ENCODE results near the gene SEC63.

SEC63 gene

DNA sequence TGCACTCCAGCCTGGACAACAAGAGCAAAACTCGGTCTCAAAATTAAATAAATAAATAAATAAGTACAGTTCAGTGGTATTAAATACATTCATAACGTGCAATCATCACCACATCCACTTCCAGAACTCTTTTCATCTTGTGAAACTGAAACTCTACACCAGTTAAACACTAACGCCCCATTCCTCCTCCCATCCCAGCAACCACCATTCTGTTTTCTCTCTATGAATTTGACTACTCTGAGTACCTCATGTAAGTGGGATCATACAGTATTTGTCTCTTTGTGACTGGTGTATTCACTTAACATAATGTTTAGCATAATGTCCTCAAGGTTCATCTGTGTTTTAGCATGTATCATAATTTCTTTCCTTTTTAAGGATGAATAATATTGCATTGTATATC is 104.8 kb downstream of the SEC63 start:
- DNase-seq = no peak

DNA sequence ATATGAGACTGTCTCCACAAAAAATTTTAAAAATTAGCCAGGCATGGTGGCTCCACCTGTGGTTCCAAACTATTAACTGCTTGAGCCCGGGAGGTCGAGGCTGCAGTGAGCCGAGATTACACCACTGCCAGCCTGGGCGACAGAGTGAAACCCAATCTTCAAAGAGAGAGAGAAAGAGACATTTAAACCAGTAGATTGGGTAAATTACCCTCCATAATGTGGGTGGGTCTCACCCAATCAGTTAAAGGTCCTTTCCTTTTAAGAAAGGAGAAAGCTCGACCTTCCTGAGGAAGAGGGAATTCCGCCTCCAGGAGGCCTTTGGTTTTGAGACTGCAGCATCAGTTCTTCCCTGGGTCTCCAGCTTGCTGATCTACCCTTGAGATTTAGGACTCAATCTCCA is 108.7 kb downstream of the SEC63 start:
- no peak for DNase-seq

DNA sequence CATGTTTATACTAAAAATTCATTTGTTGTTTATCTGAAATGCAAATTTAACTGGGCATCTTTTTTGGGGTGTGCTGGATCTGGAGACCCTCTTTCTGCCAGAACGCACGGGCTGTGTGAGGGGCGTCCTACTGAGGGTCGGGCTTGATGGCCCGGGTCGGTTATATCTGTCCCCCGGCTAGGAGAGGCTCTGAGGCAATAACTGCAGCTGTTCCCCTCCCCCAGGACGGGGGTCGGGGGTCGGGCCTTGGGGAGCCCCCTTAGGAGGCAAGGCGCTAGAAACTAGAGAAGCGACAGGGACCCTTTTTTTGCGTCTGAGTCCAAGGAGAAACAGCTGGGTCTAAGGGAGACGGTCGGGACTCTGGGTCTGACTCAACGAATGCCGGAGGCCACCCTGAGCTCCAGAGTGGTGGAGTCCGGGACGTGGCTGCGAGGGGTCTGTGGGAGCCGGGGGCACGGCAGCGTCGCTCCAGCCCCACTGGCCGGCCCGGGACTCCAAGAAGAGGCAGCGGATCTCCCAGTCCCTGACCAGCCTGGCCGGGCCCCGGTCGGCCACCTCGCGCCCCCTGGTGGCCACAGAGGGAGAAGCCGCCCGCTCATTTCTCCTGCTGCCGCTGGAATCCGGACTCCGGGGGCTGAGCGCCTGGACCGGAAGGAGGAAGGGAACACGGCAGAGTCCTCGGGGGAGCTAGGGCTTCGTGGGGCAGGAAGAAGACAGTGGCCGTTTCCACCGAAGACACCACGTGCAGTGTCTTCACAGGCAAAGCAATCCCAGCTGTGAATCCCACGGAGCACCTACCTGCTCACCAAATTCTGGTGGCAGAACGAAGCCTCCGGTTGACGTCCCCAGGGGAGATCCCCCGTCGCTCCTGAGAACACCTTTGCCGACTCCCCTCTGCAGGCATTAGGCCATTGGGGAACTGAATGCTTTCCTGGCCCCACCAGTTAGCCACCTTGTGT is 109.9 kb downstream of the SEC63 start:
- DNase-seq = peak; percentile 64

DNA sequence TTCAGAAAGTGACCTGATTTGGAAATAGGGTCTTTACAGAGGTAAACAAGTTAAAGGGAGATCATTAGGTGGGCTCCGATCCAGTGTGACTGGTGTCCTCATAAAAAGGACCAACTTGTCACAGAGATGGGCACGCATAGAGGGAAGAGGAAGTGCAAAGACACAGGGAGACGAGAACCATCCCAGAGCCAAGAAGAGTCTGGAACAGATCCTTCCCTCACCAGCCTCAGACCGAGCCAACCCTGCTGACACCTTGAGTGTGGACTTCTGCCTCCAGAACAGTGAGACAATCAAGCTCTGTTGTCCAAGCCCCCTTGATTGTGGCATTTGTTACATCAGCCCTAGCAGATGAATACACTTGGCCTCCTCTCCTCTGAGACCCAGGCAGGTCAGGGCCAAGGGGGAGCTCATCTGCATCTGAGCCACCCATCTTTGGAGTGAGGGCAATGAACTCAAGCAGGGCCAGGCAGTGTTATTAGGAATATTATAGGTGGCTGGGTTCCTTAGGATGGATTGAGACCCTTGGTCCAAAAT is 111.7 kb downstream of the SEC63 start:
- DNase-seq = no peak

DNA sequence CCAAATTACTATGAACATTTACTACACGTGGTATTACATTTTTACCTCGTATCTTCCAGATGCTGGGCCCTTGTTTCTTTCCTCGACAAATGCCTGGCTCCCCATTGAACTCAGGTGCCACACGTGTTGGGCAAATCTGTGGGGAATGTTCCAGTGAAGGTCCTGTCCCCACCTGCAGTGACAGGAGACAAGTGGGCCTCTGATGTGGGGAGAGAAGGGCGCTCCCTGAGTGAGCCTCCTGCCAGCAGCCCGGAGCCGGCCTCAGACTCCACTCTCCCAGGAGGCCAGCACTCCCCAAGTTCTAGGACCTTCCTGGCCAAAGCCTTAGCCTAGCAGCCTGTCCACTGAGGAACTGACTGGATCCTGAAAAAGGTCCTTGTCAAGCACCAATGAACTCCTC is 112.2 kb downstream of the SEC63 start:
- DNase-seq = no peak

DNA sequence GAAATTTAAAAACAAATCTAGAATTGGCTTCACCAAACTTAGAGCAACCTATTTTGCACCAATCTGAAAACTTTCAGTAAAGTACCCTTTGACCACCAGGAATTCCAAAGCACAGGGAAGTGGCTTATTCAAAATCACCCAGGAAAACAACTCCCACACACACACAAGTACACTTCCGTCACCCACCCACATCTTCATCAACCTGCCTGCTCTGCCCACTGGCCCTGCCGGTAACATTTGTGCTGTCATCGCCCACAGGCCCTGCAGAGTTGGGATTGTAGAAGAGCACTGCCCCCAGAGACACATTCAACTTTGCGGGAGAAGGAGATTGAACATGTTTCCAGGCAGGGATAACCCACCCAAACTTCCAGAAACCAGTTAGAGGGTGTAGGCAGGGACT is 114.6 kb downstream of the SEC63 start:
- DNase-seq = no peak

DNA sequence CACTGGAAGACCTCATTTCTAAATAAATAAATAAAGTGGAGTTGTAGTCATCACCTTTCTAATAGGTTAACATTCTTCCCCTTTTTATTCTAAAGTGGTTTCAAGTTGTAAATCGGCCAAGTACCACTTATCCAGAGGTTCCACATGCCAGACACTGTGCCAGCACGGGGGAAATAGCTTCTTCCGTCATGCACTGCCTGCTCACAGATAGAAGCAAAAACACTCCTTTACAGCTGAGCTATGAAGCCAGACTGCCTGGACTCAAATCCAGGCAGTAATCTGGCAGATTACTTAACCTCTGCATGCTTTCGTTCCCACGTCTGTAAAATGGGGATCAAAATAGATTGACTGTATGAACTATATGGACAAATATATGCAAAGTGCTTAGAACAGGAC is 116.7 kb downstream of the SEC63 start:
- DNase-seq = no peak

DNA sequence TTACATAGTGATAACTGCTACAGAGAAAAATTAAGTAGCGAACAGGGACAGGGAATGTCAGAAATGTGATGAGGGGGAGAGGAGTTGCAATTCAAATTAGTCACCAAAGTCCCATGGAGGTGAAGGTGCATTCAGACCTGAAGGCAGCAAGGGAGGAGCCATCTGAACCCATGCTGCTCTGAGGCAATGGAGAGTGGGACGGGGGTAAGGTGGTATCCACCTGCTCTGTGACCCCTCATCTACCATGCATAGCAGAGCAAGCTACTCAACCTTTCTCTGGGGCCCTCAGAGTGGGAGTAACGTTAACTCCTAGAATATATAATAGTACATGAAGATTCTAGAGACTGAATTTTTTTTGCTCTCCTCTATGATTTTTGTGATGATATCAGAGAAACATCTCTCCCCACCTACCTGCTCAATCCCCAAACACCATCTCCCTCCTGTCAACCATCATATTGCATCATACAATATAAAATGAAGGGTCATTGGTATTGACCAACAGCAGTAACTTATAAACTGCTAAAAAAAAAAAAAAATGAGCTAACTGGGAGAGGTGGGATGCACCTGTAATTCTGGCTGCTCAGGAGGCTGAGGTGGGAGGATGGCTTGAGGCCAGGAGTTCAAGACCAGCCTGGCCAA is 117.3 kb downstream of the SEC63 start:
- no peak for DNase-seq

DNA sequence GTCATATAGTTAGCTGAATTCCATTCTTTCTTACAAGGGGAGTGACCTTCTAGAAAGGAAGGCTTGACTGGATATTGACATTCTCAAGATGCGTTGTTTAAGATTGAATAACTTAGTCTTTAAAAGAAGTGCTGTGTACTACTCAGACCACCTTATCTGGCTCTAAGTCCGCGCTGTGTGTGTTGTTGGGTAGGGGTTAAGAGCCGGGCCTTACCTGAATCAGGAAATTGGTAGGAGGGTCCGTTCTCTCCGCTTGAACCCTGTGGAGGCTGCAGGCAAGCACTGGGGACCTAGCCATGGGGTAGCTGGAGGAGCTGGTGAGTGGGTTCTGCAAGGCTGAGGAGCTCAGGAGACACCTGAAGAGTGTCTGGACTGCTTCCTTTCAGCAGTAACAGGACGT is 124.9 kb downstream of the SEC63 start:
- DNase-seq = no peak

DNA sequence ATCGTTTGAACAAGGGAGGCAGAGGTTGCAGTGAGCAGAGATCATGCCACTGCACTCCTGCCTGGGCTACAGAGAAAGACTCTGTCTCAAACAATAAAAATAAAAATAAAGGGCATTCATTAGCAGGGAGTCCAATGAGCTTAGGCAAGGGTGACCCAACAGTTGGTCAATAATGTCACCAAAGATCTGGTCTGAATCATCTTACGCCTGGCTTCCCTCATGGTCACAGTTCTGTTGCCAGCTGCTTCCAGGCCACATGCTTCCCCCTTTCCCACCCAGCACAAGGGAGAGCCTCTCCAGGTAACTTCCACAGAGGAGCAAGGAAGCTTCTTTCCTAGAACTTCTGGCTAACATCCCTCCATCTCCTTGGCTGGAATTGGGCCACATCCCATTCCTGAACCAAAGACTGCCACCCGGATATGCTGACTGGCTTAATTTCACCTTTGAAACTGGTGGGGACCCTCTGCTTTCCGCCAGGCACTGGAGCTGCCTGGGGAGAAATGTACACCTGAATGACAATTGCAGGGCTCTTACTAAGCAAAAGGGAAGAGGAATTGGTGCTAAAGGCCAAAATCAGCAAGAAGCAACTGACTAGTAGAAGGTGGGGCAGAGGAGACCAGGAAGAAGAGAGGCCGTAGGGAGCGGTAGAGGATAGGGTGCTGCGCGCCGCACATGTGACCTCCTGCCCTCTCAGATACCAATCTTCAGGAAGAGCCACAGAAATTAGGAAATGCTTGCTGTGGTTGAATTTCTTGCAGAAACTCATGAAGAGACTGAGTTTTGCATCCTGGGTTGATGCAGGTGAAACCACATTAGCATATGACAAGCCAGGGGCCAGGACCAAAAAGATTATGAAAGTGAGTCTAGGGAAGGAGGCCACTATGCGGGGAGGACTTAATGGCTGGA is 125.6 kb downstream of the SEC63 start:
- no peak for DNase-seq

DNA sequence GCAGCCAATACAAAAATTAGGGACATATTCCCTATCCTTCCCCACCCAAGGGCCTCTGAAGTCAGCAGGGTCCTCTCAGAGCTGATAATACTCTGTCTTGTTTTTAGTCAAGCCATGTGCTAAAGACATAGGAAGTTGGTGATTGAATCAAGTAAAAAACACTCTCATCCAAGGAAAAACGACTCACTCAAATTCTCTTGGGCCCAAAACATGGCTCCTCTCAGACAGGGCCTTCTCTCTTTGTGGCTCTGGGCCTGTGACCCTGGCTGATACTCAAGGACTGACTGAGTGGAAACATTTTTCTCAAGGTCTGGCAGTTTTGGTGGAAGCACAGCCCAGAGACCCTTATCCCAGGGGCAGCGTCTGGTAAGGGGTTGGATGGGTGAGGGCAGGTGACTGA is 127.9 kb downstream of the SEC63 start:
- no peak for DNase-seq

DNA sequence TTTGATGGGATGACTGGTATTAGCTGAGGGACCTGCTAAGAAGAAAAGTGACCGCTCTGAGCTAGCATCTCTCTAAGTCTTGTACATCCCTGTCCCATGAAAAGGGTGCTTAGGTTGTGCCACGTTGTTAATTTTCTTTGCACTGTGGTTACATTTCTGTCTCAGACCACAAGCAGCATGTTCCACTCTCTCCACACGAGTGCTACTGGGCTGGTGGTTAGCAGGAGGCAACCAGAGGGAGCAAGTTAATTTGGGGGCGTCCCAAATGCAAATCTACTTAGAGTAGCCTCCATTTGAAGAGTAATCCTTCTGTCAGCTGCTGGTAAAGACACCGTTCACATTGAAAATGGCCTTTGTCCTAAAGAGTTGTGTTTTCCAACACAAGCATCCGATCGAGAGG is 130.5 kb downstream of the SEC63 start:
- peak; percentile 8 for DNase-seq

DNA sequence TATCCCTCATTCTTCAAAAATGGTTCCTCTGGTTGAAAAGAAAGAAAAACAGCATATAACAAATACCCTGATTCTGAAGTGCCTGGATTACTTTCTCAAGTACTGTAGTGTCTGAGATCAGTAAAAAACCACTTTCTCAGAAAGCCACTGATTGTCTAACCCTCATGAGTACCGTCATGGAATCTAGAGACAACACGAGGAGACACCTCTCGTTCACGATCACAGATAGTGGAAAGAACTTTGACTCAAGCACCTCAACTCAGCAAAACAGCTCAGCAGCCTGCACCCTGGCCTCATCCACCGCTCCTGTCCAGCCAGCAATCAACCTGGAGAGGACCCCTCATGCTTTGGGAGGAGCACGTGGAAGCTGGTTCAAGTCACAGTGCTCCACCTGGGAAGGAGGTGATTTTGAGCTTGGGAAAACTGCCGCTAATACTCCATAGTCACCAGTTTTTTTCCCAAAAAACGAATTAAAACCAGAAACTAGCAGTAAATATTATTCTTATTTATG is 134.9 kb downstream of the SEC63 start:
- DNase-seq = peak; percentile 16

DNA sequence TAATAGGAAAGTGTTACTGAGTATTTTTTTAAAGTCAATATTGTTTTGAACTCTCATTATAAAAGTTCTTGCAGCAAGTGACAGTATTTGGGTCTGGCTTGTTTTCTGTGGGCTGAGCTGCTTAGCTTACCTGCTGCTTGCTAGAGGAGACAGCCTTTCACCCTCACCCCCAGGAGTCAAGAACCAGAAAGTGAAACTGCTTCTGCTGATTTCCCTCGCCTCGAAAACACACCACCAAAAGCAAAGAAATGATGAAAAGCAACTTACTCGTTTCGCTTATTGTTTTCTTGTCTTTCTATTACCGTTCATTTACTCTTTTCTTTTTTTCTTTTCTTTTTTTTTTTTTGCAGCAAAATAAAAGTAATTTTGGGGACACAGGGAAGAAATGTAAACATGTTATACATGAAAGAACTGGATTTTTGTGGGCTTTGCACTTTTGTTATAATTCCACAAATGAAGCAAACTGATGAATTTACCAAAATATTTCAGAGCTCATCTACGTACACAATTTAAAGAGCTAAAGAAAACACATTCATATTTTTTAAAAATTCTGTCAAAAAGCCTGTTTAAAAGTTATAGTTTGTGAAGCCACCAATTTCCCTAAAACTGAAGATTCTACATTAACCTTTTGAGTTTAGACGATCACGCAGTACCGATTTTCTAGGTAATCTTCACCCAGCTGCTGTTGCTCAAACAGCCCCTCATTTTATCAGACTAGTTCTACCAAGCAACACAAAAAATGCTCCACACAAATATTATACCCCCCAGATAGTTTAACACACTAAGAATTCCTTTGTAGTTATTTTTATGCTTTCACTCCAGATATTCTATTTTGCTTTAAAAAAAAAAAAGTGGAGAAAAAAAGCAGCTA is 135.6 kb downstream of the SEC63 start:
- peak; percentile 29 for DNase-seq

DNA sequence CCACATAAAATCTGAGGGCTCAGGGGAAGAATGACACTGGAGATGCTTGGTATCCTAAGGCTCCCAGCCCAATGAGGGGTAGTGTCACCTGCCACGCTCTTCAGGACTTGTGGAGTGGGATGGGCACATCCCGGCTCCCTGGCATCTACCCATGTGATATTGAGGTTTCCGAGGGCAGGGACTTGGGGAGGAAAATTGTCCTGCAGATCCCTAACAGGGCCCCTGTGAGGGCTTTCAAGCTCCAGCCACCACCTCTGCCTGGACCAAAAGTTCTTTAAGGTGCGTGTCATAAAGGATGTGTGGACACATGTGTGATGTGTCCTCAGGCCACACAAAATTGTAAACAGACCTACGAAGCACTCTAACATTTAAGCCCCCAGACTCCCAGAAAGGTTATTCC is 136.4 kb downstream of the SEC63 start:
- no peak for DNase-seq

DNA sequence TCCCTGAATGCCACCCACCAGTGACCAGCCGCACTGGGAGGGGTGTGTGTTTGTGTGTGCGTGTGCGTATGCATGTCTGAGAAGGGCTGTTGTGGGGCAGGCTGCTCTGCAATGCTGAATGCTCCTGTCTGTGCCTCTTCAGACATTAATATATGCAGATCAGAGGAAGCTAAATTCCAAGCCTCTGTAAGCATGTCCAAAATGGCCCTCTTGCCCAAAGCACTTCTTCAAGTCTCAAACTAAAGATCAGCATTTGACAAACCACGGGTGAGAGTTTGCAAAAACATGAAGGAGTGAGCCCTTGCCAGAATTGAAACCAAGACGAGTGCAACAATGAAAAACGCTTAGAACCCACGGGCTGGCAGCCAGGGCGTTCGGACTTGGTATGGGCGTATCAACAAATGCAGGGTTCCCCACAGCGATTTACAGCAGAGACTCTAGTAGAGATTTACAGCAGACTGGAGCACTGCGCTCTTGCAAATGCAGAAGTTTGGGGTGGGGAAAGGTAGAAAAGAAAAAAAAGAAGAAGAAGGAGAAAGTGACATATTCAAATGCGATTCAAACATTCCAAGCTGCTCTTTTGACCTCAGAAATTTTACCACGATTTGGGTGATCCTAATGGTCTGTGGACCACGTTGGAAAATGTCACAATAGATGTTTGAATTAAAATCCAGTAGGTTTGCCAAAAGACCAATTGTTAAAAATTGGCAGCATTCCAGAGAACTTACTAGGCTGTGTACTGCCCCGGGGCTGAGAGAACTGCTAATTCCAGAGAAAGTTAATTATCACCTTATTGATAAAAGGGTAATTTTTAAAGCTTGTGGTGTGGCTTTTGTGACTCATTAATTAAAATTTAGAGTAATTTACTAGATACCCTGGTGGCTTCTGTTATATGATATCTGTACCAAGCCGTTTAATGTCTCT is 137.4 kb downstream of the SEC63 start:
- peak; percentile 11 for DNase-seq

DNA sequence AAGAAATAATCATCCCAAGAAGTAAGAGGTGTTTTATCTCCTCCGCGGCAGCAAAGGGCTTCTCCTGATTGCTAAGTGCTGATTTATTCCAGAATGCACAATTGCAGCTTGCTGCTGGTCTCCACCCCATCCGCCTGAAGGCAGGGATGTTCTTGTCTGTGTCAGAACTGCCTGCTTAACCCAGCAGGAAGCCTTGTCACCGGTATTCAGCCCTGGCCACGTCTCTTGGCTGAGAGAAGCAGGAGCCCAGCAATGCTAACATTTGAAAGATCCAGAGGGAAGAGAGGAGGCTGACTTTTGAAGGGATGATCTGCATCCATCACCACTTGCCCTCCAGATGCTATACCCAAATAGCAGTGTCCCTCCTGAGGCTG is 138.1 kb downstream of the SEC63 start:
- no peak for DNase-seq

DNA sequence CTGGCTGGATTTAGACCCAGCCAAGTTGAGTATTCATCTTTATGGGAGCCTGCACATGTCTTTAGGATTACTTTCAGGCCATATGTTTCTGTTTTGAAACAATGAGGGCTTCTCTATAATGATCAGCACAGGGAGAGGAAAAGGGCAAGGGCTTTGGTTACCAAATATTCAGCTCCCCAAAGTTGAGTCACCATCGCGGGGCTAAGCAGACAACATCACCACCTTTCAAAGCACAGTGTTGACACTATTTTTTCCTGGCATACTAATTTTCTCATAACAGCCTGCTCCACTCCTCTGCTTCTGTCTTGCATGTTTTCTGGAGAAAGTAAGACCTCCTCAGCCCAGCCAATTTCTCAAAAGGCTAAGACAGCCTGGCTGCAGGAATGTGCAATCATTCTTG is 138.8 kb downstream of the SEC63 start:
- no peak for DNase-seq

DNA sequence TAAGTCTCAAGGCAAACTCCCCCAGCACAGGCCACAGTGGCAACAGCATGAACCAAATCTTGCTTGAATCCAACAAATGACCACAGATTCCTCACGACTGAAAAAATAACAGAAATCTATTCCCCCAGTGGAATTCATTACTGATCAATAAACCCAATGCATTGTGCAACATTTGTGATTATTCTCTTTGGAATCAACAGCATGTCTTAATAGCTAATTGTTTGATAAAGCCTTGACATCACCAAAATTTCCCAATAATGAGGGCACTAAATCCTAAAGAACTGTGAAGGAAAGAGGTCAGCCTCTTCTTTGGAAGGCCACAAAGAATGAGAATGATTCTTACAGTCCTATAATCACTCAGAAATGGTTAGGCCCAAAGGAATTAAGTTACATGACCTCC is 139.7 kb downstream of the SEC63 start:
- no peak for DNase-seq

DNA sequence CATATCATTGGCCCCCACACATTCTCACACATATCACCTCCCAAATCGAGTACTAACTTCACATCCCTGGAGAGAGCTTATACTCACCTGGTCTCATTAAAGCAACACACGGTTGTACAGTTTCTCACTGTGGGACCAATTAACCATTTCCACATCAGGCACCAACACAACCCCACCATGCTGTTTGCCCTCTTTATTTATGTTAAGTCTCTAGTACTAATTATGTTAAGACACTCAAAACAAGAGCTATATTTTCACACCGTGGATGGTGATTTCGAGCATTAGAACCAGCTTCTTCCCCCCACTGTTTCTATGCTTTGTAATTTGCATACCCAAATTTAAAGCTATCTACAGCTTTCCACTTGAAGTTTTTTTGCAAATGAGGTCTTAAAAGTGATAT is 140.2 kb downstream of the SEC63 start:
- no peak for DNase-seq
